ENCODE results near the gene PRPF4. TPM values are rescaled to one million over a fixed set of nuclear protein-coding genes. Genes with fewer than 3 reads are reported as not detected.

The PRPF4 gene
- total RNA-seq, 2 donors from 2014 or later, result 20.6 to 23.6 TPM

DNA sequence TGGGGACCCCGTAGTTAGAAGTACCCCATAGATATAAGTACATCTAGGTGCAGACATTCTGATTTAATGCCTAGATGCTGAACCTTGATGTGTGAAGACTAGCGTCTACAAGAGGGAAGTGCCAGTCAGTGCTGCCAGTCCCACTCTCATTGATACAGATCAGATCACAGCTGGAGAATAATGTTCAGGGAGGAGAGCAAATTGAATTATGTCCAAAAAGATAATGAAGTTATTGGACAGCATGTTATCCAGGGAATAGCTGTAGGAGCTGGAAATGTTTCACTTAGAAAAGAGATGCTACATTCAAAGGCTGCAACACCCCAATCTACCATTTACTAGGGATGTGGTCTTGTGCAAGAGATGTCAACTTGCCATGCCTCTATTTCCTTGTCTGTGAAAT, 43.6 kb downstream of the PRPF4 start:
- no peaks in the 10 kb centered on the region for H3K36me3 ChIP-seq
- H3K4me1 ChIP-seq (ENCODE audit: control insufficient read depth in 1 of 2, low read depth in 2 of 2), result peaks cover 0 to 32% of the 10 kb centered on the region in 2 donors
- no peaks in the 10 kb centered on the region for H3K27me3 ChIP-seq (replicated peaks; ENCODE audit: insufficient read depth)
- no peaks in the 10 kb centered on the region for H3K9me3 ChIP-seq
- no peak overlapping the region for H3K4me3 ChIP-seq
- DNase-seq (ENCODE audit: low spot score), result no peak
- no peak overlapping the region for H3K27ac ChIP-seq
- TF ChIP-seq CTCF (IDR thresholded peaks at IDR 0.05), result no peak
- no peak for ATAC-seq (ENCODE audit: insufficient number of reproducible peaks, low FRiP score, low read depth)

- ATAC-seq (ENCODE audit: insufficient number of reproducible peaks, low FRiP score, low read depth), result no peak
- Histone ChIP-seq H3K4me1 (ENCODE audit: control insufficient read depth in 1 of 2, low read depth in 2 of 2) (peaks cover 0 to 32% of the 10 kb centered on the region in 2 donors), H3K36me3 (no peaks in the 10 kb centered on the region), H3K27ac (no peak overlapping the region), H3K4me3 (no peak overlapping the region), H3K9me3 (no peaks in the 10 kb centered on the region), H3K27me3 (replicated peaks; ENCODE audit: insufficient read depth) (no peaks in the 10 kb centered on the region)
- no peak for TF ChIP-seq CTCF (IDR thresholded peaks at IDR 0.05)
- DNase-seq (ENCODE audit: low spot score), result no peak
Observed at GRCh38 chr9:113320051-113320450, 44.6 kb downstream of the PRPF4 start.

DNA sequence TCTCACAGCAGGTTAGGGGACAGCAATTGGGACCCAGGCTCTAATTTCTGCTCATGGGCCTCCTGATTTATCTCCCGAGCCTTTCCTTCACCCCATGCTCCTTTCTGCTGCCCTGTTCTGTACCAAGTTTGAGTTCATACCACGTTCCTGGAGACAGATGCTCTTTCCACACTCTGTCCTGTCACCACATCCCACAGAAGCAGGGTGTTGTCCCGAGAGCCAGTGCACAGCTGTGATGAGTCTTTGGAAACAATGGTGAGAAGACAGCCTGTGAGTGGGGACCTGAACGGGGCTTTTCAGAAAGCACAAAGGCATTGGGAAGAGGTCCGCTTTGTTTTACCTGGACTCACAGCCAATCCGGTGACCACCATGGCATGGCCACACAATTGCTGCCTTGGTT, 47.2 kb downstream of the PRPF4 start:
- no peaks in the 10 kb centered on the region for H3K9me3 ChIP-seq
- peaks cover 0 to 6% of the 10 kb centered on the region in 2 donors for H3K4me1 ChIP-seq (ENCODE audit: control insufficient read depth in 1 of 2, low read depth in 2 of 2)
- no peak overlapping the region for H3K27ac ChIP-seq
- H3K4me3 ChIP-seq, result no peak overlapping the region
- ATAC-seq (ENCODE audit: insufficient number of reproducible peaks, low FRiP score, low read depth), result no peak
- H3K36me3 ChIP-seq, result no peaks in the 10 kb centered on the region
- TF ChIP-seq CTCF (IDR thresholded peaks at IDR 0.05), result no peak
- H3K27me3 ChIP-seq (replicated peaks; ENCODE audit: insufficient read depth), result no peaks in the 10 kb centered on the region
- no peak for DNase-seq (ENCODE audit: low spot score)

DNA sequence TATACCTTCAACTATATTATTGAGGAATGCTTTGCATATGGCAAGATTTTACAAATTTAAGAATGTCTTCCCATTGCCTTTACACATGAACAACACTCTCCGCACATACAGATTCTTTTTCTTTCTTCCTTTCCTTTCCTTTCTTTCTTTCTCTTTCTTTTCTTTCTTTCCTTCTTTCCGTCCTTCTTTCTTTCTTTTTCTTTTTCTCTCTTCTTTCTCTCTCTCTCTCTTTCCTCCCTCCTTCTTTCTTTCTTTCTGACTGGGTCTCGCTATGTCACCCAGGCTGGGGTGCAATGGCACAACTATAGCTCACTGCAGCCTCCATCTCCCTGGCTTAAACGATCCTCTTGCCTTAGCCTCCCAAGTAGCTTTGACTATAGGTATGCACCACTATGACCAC, 50.8 kb downstream of the PRPF4 start:
- Histone ChIP-seq H3K4me3 (no peak overlapping the region), H3K9me3 (no peaks in the 10 kb centered on the region), H3K27ac (no peak overlapping the region), H3K27me3 (replicated peaks; ENCODE audit: insufficient read depth) (no peaks in the 10 kb centered on the region), H3K4me1 (ENCODE audit: control insufficient read depth in 1 of 2, low read depth in 2 of 2) (no peaks in the 10 kb centered on the region), H3K36me3 (no peaks in the 10 kb centered on the region)
- DNase-seq (ENCODE audit: low spot score) (no peak), ATAC-seq (ENCODE audit: insufficient number of reproducible peaks, low FRiP score, low read depth) (no peak)
- TF ChIP-seq CTCF (IDR thresholded peaks at IDR 0.05), result no peak

- no peak overlapping the region for H3K27ac ChIP-seq
- TF ChIP-seq CTCF (IDR thresholded peaks at IDR 0.05), result no peak
- H3K36me3 ChIP-seq, result no peaks in the 10 kb centered on the region
- ATAC-seq (ENCODE audit: insufficient number of reproducible peaks, low FRiP score, low read depth) (no peak), DNase-seq (ENCODE audit: low spot score) (no peak)
- no peak overlapping the region for H3K4me3 ChIP-seq
- no peaks in the 10 kb centered on the region for H3K27me3 ChIP-seq (replicated peaks; ENCODE audit: insufficient read depth)
- H3K9me3 ChIP-seq, result no peaks in the 10 kb centered on the region
- no peaks in the 10 kb centered on the region for H3K4me1 ChIP-seq (ENCODE audit: control insufficient read depth in 1 of 2, low read depth in 2 of 2)
Observed at GRCh38 chr9:113328045-113328782, 52.8 kb downstream of the PRPF4 start.
